ENCODE measurements around the gene PLPP3.

PLPP3 gene

DNA sequence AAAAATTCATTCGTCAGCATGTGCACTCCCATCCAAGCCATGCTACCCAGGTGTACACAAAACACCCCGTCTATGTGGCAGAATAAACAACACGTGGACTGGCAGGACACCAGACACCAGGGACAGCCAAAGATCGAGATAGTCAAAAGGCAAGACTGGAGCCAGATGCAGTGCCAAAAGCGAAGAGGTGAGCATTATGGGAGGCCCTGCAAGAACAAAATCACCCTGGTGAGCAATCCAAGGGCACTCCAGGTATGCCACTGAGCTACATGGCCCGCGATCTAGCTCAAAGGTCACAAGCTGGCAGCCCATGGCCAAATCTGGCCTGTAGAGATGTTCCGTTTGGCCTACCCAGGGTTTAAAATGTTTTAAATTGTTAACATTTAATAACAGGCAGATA lies 33.7 kb downstream of the PLPP3 start:
- no peak for DNase-seq

DNA sequence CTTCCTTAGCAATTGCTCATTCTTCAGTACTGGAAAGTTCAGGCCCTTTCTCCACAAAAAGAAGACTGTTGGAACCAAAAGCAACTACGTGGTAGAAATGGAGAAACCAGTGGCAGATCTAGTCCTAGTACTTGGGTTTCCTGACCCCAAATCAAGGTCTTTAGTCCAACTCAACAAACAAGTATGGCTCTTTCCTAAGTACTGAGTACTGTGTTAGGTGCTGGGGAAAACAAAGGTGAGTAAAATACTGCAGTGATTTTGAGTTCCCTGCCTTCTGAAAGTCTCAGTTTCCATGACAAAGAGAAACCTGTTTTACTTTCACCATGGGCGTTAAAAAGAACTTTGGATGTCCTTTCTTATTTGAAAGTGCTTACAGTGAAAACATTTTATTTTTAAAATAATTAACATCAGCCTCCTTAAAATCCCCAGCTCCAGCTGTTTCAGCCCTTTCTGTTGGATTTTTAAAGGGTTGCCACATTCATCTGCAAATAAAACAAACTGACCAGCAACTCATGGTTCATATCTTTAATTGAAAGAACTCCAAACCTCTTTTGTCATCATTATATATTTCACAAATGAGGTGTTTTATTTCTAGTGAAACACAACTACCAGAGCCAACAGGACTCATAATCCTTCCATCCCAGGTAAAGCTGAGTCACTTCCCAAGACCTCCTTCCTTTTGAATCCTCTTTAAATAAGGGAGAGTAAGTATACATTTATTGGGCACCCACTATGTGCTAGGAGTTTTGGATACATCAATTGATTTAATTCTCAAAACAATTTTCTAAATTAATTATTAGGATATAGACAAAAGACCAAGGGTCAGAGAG lies 35.4 kb downstream of the PLPP3 start:
- no peak for DNase-seq

DNA sequence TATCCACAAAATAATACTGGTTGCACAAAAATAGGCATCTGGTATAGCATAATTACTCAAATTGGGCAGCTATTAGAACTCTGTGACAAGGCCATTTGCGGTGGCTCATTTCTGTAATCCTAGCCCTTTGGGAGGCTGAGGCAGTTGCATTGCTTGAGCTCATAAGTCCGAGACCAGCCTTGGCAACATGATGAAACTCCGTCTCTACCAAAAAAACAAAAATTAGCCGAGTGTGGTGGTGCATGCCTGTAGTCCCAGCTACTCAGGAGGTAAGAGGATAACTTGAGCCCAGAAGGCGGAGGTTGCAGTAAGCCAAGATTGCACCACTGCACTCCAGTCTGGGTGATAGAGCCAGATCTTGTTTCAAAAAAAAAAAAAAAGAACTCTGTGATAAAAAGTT lies 36.7 kb downstream of the PLPP3 start:
- DNase-seq = no peak

DNA sequence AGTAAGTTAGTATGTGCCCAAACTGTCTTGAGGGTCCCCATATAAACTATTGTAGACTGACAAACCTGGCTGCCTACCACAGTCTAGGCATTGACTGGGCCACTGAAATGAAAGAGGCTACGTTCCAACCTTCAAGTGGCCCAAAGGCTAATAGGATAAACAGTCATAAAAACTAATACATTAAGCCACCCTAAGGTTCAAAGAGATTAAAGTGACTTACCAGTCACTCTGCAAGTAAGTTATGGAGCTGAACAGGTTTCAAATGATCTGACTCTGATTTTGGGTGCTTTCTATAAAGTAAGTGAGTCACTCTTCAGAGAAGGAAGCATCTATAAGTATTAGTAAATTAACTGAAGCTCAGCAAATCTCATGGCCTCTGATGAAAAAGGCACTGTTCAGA lies 38.0 kb downstream of the PLPP3 start:
- no peak for DNase-seq

DNA sequence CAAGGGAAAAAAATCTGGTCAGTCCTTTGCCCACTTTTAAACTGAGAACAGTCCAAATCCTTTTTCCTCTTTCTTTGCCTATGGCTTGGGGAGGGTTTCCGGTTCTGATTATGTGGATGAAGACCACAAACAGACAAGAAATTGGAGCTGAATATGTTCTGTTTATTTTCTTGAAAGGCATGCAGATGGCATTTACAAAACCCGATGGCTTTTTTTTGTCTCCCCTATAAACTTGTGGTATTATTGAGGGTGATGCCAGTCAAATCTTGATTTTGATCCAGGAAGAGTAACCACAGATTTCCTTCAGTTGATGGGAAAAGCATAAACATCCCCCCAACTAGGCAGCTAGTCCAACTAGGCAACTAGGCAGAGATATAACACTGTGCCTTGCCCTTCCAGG lies 38.9 kb downstream of the PLPP3 start:
- DNase-seq = no peak

DNA sequence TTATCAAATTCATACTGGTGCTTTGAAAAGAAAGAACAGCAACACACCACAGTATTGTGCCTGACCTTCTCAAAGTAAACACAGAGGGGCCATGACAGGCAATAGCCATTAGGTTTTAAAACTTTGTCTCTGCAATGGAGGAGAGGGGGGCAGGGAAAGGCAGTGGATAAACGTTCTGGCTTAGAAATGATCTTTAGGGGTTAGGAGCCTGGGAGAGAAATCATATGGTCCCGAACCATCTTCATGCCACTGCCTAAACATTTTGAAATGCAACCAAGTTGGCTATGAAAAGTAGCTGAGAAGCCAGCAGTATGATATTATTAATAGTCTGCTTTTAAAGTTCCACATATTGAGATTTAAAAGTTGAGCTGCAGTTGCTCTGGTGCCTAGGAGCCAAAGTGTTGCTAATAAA lies 39.8 kb downstream of the PLPP3 start:
- no peak for DNase-seq

DNA sequence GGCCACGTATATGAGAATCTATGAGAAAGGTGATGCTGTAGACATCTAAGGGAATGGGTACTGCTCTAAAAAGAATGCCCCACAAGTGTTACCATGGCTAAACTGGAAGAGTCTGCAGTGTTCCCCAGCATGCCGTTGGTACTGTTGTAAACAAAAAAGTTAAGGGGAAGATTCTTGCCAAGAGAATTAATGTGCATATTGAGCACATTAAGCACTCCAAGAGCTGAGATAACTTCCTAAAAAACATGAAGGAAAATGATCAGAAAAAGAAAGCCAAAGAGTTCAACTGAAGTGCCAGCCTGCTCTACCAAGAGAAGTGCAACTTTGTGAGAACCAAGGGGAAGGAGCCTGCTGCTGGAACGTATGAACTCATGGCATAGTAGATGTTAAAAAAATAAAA lies 40.8 kb downstream of the PLPP3 start:
- DNase-seq = no peak

DNA sequence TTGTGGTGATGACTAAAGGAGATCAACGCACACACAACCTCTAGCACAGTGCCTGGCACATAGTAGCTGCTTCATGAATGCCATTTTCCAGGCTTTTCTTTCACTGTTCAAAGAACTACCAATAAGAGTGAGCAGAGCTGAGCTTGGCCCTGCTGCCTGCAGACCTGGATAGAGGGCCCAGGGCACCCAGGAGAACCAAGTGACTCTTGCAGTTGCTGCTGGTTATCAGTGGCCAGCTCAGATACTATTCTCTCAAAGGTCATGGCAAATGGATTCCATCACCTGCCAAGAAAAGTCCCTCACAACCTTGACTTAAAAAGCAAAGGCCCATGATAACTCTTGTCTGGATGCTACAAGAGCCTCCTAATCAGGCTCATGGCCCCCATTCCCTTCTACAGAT lies 41.7 kb downstream of the PLPP3 start:
- no peak for DNase-seq

DNA sequence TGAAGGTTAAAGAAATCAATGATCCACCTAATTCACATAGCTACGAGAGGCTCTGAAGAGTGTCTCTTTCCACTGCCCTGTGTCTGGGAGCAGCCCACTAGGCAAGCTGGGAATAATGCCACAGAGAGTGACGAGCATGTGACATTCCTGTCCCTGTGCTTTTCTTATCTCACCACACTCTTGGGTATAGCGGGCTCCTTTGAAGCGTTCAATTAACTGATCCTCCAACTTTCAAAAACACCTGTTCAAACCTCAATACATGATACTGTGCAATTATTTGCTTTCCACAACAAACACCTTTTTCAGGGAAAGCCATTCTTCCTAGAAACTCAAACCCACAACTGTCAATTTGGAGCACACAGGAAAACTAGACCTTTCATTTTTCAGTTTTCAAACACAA lies 43.4 kb downstream of the PLPP3 start:
- DNase-seq = no peak

DNA sequence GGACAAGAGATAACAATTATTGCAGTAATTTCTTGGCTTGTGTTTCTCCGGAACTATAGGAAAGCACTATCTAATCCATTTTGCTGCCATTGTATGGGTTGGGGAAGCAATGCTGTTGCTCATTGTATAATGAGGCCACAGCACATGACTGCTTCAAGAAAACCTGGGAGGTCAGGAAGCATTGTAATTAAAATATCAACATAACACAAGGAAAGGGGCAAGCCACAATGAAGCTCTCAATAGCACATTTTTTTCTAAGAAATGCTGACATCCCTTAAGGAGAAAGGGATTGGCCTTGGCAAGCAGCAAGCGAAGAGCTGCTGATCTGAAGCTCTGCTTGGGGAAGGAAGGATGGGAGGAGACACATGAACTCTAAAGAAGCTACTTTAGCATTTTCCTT lies 44.0 kb downstream of the PLPP3 start:
- no peak for DNase-seq

DNA sequence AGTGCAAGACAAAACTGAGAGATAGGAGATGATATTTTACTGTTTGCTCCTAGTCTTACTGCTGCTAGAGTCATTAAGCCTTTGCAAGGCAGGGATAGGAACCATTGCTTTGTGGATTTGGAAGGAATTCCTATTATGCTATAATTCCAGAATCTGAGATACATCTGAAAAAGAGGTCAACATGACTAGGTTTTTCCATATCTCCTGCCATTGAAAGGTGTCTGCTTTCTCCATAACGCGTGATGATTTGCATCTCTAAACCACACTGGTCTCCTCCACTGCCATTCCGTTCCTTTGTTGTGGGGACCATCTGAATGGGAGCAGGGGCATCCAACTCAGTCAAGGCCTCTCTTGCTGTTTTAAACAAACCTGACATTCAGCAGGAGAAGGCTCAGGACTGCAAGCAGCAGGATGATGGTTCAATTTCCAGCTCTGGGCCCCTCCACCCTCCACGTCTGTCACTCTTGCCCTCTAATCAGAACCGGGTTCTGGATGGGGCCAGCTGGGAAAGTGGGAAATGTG lies 45.2 kb downstream of the PLPP3 start:
- DNase-seq = no peak

DNA sequence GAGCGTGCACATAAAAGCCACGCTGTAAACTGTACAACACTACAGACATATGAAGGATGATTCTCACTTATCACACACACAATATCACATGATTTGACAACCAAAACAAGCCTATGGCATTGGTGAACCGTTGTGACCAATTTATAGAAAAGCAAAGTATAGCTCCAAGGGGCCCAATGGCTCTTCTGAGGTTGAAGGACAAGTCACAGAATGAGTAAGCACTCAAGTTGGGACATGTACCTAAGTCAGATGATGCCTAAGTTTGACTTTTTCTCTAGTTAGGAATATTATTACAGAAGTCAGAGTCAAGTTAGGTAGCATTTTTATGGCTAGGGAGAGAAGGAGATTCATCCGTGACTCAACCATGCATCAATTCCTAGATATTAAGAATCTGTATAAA lies 45.7 kb downstream of the PLPP3 start:
- no peak for DNase-seq

DNA sequence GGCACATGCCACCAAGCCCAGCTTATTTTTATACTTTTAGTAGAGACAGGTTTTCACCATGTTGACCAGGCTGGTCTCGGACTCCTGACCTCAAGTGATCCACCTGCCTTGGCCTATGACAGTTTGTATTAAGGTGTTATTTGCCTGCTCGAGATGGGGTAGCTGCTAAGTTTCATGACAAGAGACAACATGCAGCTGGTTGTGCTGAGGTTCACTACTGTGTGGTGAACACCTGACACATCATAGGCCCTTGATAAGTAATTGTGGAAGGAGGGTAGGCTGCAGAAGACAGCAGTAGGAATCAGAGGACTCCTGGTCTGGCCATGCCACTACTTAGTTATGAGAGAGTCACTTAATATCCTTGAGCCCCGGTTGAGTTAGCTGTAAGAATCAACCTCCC lies 46.2 kb downstream of the PLPP3 start:
- no peak for DNase-seq

DNA sequence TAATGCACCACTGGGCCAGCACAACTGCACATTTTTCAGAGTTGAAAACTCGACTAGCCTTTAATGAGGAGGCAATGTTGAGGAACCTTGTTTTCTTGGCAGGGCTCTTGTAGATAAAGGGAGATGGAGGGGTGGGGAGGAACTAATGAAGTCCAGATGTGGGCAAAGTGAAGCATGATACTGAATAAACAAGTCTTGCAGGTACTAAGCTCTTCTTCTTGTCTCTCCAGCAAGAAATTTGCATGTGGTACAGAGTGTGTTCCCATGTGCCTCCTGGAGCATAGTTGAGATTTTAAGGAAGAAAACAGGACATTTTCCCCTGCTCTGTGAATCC lies 47.0 kb downstream of the PLPP3 start:
- DNase-seq = no peak

DNA sequence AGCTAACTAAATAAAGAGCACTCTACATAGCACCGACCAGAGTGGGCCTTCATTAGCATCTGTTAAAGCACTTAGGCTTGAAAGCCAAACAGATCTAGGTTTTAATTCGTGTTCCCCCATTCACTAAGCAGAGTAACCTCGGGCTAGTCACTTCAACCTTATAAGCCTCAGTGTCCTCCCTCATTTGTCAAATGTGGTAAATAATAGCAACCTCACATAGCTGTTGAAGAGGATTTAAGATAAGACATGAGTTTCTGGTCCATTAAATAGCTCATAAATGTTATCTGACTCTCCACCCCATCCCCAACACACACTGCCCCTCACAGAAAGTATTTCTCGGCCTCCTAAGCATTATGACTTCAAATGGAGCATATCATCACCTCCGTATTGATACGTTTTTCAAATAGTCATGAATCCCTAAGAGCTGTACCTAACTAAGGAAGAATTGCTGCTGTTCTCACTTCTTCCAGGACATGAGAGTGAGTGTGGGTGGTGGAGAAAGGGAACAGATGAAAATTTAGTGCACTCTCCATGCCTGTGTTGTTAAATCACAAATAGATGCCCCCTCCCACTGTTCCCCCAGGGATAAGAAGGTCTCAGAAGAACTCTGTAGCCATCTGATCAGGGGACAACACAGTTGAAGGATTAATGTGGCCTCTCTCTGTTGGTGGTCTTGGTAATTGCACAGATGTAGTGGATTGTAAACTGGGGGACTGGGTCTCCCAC lies 47.6 kb downstream of the PLPP3 start:
- DNase-seq = no peak

DNA sequence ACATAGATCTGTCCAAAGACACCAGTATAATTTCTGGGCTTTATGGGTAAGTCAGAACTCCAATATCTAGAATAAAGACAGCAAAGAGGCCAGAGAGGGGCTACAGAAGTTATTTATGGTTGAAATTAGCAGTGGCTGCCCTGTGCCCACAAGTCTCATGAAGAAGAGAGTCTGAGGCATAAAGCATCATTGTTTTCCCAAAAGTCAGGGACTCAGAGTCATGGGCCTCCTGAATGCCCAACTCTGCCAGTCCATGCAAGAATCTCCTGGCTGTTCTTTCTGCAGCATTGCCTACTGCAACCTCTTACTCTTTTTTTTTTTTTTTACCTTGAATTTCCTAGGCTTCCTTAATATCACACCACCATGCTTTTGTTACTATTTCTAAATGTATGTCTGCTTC lies 49.6 kb downstream of the PLPP3 start:
- DNase-seq = no peak

DNA sequence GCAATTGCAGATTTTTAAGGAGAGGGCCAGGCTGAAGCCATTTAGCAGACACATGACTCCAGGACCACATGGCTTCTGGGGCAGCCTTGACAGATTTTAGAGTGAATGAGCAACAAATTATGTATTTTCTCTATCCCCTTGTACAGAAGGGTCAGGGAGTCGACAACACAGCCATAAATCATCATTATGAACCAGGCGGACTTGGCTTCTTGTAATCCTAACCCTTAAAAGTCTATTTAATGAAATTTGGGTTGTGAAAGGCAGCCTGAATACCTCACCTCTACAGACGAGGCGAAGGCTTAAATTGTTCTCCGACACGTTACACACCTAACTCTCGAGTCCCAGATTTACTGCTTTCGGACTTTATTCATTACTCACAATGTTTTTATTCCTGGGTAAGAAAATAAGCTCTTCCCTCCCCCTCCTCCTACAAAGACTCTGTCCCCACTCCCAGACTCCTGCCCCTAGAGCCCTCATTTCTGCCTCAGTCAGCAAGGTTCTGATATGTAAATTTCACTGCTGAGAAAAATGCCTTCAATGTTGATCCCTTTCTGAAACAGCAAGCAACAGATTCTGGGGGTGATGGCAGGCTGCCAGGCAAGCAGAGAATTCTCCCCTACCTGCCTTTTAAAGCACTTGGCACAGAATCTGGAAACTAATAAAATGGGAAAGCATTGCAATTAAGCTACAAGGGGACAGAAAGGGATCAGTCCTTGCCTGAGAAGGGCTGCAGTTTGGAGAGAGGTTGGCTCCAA lies 51.6 kb downstream of the PLPP3 start:
- no peak for DNase-seq

DNA sequence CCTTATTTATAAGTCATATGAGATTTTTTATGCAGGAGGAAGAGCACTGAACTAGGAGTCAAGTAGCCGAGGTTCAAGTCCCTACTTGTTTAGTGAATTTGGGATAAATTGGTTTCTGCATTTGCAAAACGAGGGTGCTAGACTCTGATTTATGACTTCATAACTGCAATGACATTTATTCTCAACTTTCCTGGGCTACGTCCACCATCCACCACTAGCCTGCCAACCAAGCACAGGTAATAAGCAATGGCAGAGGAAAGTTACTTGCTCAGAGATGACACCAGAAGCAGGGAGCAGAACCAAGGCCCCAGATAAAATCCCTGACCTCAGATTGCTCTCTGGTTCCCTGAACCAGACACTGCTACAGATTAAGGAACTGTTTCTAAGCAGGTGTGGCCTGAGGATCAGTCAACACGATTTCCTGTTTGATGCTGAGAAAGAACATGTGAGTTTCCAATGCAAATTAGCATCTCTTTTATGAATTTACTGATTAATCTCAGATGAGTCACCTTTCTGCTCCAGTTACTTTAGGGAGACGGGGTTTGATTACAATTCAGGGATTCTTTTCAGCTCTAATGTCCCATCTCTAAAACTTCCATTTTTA lies 52.7 kb downstream of the PLPP3 start:
- no peak for DNase-seq

DNA sequence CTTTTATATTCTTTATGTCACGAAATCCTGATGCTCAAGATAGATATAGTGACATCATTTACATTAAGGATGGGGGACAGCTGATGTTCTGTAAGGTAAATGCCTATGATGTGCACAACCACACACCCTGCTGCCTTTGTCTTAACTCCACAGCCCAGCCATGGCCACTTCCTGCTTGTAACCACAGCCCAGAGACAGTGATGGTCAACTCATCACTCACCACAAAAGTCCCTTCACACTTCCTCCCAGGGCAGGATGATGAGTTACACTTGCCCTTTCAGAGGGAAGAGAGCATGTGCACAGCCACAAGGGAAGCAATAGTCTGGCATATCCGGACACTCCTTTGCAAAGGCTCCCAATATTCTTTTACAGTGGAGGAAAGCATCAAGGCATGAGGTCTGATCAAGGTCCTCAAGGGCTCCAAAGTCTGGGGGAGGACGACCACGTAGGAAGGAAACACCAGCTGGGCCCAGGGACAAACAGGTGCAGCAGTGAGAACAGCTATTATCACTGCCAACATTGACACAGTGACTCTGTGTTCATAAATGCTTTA lies 53.8 kb downstream of the PLPP3 start:
- DNase-seq = no peak

DNA sequence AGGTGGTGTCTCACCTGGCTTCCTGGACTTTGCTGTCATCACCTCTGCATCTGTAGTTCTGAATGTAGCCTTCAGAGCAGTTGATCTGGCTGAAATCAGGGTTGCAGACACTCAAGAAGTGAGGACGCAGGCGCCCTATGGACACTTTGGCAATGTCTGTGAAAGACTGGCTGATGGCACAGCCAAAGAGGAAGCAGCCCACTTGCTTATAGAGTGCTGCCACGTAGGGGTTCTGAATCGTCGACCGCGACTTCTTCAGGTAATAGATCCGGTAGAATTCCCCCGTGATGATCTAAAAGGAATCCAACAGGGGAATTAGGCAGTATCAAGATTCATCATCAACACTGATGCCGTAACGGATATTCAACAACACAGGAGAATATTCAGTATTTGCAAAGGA lies 55.1 kb downstream of the PLPP3 start:
- DNase-seq = no peak

DNA sequence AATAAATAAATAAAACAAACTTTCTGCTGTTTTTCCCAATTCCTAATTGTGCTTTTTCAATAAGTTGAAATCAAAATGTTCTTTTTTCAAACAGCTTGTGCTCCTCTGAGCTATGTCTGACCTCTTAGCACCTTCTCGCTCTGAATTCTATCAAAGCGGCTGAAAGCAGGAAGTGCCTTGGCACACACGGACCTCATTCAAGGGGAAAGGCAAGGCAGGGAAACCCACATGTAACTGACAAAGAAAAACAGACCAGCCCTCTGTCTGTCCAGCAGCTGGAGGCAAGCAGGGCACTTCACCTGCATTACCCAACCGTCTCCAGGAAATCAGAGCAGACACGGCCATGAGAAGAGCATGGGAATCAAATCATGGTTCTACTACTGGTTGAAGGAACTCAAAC lies 56.7 kb downstream of the PLPP3 start:
- DNase-seq = no peak

DNA sequence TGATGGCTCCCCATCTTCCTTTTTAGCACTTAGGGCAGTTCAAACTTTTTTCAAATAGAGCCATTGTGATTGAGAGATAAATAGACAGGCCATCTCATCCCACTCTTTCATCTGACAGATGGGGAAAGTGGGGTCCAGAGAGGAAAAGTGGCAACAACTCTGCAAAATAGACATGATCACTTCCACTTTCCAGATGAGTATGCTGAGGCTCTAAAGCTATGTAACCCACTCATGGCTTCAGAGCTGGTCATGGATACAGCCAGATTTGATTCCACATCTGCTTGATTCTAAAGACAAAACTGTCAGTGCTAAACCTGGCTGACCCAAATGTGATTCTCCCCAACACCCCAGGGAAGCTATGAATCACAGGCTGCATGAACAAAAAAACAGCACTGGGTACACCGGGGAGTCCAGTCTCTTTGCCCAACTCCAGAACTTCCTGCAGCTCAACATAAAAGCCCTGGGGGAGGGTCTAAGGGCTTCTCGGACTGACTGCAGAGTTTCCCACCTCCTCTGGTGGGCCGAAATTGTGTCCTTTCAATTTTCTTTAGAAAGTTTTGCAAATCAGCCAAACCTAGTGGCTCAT lies 59.3 kb downstream of the PLPP3 start:
- no peak for DNase-seq
